Measurements from ENCODE around the gene RCAN1. TPM values are rescaled to one million over a fixed set of nuclear protein-coding genes. Genes with fewer than 3 reads are reported as not detected.

RCAN1 gene
- total and polyA plus RNA-seq, 9 of the 15 experiments (the other 6 are each of a cell fraction or from before 2014, with no cell fraction given): 4.4 to 16.5 (median 12.3) TPM

- TF ChIP-seq CUX1 (CRISPR knock-in tag; IDR thresholded peaks at IDR 0.05) (peak; percentile 13; the same call in 1 of the 2 replicates), ZNF41 (CRISPR knock-in tag; conservative IDR thresholded peaks at IDR 0.05) (no peak), HNRNPL (IDR thresholded peaks at IDR 0.05; ENCODE audit: low read depth, low read length) (no peak), CBFA2T3 (IDR thresholded peaks at IDR 0.05) (no peak), HDAC1 (IDR thresholded peaks at IDR 0.05) (no peak; a peak in 1 of 4 replicates), ZNF347 (CRISPR knock-in tag; IDR thresholded peaks at IDR 0.05; ENCODE audit: low read depth) (no peak), TEAD1 (CRISPR knock-in tag; IDR thresholded peaks at IDR 0.05) (0 out of 4 replicates have a peak, but pooled peaks of 1 of the 2 experiments have one; percentile 7), NR2F6 (CRISPR knock-in tag; IDR thresholded peaks at IDR 0.05) (no peak), ZNF695 (CRISPR knock-in tag; IDR thresholded peaks at IDR 0.05) (no peak), NR4A1 (CRISPR knock-in tag; IDR thresholded peaks at IDR 0.05) (no peak), NR4A1 (tag; IDR thresholded peaks at IDR 0.05) (peak; percentile 85), ZNF311 (CRISPR knock-in tag; IDR thresholded peaks at IDR 0.05) (no peak)
- TF ChIP-seq, protein P1, sequence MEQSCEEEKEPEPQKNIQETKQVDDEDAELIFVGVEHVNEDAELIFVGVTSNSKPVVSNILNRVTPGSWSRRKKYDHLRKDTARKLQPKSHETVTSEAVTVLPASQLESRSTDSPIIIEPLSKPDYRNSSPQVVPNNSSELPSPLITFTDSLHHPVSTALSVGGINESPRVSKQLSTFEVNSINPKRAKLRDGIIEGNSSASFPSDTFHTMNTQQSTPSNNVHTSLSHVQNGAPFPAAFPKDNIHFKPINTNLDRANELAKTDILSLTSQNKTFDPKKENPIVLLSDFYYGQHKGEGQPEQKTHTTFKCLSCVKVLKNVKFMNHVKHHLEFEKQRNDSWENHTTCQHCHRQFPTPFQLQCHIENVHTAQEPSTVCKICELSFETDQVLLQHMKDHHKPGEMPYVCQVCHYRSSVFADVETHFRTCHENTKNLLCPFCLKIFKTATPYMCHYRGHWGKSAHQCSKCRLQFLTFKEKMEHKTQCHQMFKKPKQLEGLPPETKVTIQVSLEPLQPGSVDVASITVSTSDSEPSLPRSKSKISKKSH (CRISPR knock-in tag; IDR thresholded peaks at IDR 0.05): no peak
- TF ChIP-seq, protein P2, sequence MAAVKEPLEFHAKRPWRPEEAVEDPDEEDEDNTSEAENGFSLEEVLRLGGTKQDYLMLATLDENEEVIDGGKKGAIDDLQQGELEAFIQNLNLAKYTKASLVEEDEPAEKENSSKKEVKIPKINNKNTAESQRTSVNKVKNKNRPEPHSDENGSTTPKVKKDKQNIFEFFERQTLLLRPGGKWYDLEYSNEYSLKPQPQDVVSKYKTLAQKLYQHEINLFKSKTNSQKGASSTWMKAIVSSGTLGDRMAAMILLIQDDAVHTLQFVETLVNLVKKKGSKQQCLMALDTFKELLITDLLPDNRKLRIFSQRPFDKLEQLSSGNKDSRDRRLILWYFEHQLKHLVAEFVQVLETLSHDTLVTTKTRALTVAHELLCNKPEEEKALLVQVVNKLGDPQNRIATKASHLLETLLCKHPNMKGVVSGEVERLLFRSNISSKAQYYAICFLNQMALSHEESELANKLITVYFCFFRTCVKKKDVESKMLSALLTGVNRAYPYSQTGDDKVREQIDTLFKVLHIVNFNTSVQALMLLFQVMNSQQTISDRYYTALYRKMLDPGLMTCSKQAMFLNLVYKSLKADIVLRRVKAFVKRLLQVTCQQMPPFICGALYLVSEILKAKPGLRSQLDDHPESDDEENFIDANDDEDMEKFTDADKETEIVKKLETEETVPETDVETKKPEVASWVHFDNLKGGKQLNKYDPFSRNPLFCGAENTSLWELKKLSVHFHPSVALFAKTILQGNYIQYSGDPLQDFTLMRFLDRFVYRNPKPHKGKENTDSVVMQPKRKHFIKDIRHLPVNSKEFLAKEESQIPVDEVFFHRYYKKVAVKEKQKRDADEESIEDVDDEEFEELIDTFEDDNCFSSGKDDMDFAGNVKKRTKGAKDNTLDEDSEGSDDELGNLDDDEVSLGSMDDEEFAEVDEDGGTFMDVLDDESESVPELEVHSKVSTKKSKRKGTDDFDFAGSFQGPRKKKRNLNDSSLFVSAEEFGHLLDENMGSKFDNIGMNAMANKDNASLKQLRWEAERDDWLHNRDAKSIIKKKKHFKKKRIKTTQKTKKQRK (IDR thresholded peaks at IDR 0.05; ENCODE audit: borderline replicate concordance, low read depth, low read length): no peak
- TF ChIP-seq, protein P3, sequence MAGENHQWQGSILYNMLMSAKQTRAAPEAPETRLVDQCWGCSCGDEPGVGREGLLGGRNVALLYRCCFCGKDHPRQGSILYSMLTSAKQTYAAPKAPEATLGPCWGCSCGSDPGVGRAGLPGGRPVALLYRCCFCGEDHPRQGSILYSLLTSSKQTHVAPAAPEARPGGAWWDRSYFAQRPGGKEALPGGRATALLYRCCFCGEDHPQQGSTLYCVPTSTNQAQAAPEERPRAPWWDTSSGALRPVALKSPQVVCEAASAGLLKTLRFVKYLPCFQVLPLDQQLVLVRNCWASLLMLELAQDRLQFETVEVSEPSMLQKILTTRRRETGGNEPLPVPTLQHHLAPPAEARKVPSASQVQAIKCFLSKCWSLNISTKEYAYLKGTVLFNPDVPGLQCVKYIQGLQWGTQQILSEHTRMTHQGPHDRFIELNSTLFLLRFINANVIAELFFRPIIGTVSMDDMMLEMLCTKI (IDR thresholded peaks at IDR 0.05; ENCODE audit: partially characterized antibody): no peak
Observed at GRCh38 chr21:34639882-34640788, 25.2 kb upstream of the RCAN1 start (continued).
